Endodermal cell (in vitro differentiated cells): ENCODE data around the gene NUF2. TPM values are rescaled to one million over a fixed set of nuclear protein-coding genes. Genes with fewer than 3 reads are reported as not detected.

Experiments used
- DNase-seq: peaks from one replicate; pipeline ENCODE4 v3.0.0-alpha.2; 2017
- H3K27ac ChIP-seq: 2 replicates; pipeline ENCODE4 v1.5.1; 2013; ENCODE audit warnings: mild to moderate bottlenecking, low read depth, low read length, moderate library complexity
- H3K27me3 ChIP-seq: 2 replicates; pipeline ENCODE4 v1.6.1; 2013; ENCODE audit warnings: mild to moderate bottlenecking, low read length, moderate library complexity; ENCODE audit not compliant: insufficient read depth, control insufficient read depth, poor library complexity, severe bottlenecking
- H3K36me3 ChIP-seq: 2 replicates; pipeline ENCODE4 v1.7.0; 2013; ENCODE audit warnings: mild to moderate bottlenecking, low read length, moderate library complexity; ENCODE audit not compliant: control insufficient read depth, insufficient read depth
- H3K4me1 ChIP-seq: one replicate; pipeline ENCODE4 v1.7.0; 2013; ENCODE audit warnings: low read length; ENCODE audit not compliant: control insufficient read depth, insufficient read depth
- H3K4me3 ChIP-seq: 2 replicates; pipeline ENCODE4 v1.5.1; 2013; ENCODE audit warnings: mild to moderate bottlenecking, low read length, moderate library complexity
- H3K9ac ChIP-seq: 2 replicates; pipeline ENCODE4 v1.6.1; 2013; ENCODE audit warnings: mild to moderate bottlenecking, low read length, moderate library complexity; ENCODE audit not compliant: poor library complexity, severe bottlenecking; ENCODE audit errors: extremely low read depth
- H3K9me3 ChIP-seq: 2 replicates; pipeline ENCODE4 v1.6.1; 2013; ENCODE audit warnings: mild to moderate bottlenecking, low read length, moderate library complexity; ENCODE audit not compliant: control insufficient read depth
- H3K27ac Mint-ChIP-seq: 2 replicates; pipeline ENCODE4 v1.8.0; 2020; ENCODE audit warnings: mixed read lengths
- H3K27me3 Mint-ChIP-seq: 2 replicates; pipeline ENCODE4 v1.8.0; 2021; ENCODE audit warnings: mild to moderate bottlenecking, mixed read lengths; ENCODE audit not compliant: insufficient read depth
- H3K36me3 Mint-ChIP-seq: 2 replicates; pipeline ENCODE4 v1.8.0; 2020; ENCODE audit warnings: low read depth, mixed read lengths
- H3K4me1 Mint-ChIP-seq: 2 replicates; pipeline ENCODE4 v1.8.0; 2020; ENCODE audit warnings: mixed read lengths
- H3K4me3 Mint-ChIP-seq: 2 replicates; pipeline ENCODE4 v1.8.0; 2020; ENCODE audit warnings: mild to moderate bottlenecking, moderate library complexity, mixed read lengths
- H3K9me3 Mint-ChIP-seq: 2 replicates; pipeline ENCODE4 v1.8.0; 2020; ENCODE audit warnings: mild to moderate bottlenecking, mixed read lengths
- WGBS, 2 experiments: methylation state at CpG; one replicate each; pipeline versions ENCODE4 v1.1.5 to v1.1.7; 2013; ENCODE audit warnings: missing lambda C conversion rate in 2 of 2, mixed read lengths in 1 of 2; ENCODE audit not compliant: insufficient coverage in 1 of 2, insufficient read length in 1 of 2; 5-methylcytosine and 5-hydroxymethylcytosine counted together
- total RNA-seq, 2 donors: library from RNA; stranded (reverse); fragmentation: NEBNext Ultra II Directional in 1 of 2; extraction: Animal tissue kit (Norgen Biotek cat#: 25700) in 1 of 2; gene quantifications; 2 replicates in 1 of 2; 3 replicates in 1 of 2; pipeline ENCODE4 v1.2.1, GENCODE V29; 2021
- TF ChIP-seq, protein P1 (sequence below): fragments of 200-600 bp; sonication (generic); conservative IDR thresholded peaks from 2 replicates; pipeline ENCODE4 v1.5.0; 2021; ENCODE audit warnings: antibody characterized with exemption, mild to moderate bottlenecking

NUF2 gene
- total RNA-seq, 2 donors from 2014 or later, result 28.8 to 35.8 TPM

DNA sequence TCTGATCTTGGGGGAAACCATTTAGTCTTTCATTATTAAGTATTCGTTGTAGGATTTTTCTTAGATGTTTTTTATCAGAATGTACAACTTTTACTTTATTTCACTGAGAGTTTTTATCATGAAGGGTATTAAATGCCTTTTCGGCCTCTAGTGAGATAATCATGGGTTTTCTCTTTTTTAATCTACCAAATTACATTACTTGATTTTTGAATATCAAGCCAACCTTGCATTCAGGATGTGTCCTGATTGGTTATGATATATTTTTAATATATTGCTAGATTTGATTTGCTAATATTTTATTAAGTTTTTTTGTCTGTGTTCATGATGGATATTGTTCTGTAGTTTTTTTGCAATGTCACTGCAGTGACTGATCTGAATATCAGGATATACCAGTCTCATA lies 9.4 kb downstream of the NUF2 start:
- 100% methylated on average over 1 of the region's 2 CpGs; no CpG with 5 or more reads in 1 of the 2 experiments for WGBS, 2 experiments
- Mint-ChIP-seq H3K4me1 (no peaks in the 10 kb centered on the region), H3K9me3 (peaks cover 8% of the 10 kb centered on the region)

DNA sequence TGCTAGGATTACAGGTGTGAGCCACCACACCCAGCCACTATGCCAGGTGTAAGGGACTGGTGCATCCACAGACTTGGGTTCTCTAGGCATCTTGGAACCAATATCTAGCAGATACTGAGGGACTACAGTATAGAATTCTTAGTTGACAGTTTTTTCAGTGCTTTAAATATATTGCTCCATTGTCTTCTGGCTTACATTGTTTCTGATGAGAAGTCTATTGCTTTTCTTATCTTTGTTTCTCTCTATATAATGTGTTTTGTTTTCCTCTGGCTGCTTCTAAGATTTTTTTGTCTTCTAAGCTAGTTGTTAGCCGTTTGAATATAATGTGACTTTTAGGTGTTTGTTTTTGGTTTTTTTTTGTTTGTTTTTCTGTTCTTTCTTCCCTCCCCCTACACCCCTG lies 13.5 kb downstream of the NUF2 start:
- TF ChIP-seq, protein P1, sequence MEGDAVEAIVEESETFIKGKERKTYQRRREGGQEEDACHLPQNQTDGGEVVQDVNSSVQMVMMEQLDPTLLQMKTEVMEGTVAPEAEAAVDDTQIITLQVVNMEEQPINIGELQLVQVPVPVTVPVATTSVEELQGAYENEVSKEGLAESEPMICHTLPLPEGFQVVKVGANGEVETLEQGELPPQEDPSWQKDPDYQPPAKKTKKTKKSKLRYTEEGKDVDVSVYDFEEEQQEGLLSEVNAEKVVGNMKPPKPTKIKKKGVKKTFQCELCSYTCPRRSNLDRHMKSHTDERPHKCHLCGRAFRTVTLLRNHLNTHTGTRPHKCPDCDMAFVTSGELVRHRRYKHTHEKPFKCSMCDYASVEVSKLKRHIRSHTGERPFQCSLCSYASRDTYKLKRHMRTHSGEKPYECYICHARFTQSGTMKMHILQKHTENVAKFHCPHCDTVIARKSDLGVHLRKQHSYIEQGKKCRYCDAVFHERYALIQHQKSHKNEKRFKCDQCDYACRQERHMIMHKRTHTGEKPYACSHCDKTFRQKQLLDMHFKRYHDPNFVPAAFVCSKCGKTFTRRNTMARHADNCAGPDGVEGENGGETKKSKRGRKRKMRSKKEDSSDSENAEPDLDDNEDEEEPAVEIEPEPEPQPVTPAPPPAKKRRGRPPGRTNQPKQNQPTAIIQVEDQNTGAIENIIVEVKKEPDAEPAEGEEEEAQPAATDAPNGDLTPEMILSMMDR, result no peak
- Histone ChIP-seq H3K4me1 (no peaks in the 10 kb centered on the region), H3K4me3 (no peak overlapping the region), H3K36me3 (peaks cover 74% of the 10 kb centered on the region), H3K27me3 (no peaks in the 10 kb centered on the region), H3K9me3 (peaks cover 29% of the 10 kb centered on the region), H3K27ac (no peak overlapping the region), H3K9ac (no peak overlapping the region)
- H3K4me3 Mint-ChIP-seq, result no peak overlapping the region
- peaks cover 53% of the 10 kb centered on the region for H3K36me3 Mint-ChIP-seq
- WGBS, 2 experiments, result no CpG with 5 or more reads among the region's 1 CpG
- no peaks in the 10 kb centered on the region for H3K27me3 Mint-ChIP-seq
- H3K9me3 Mint-ChIP-seq, result peaks cover 8% of the 10 kb centered on the region
- no peak overlapping the region for H3K27ac Mint-ChIP-seq
- DNase-seq, result no peak
- H3K4me1 Mint-ChIP-seq, result no peaks in the 10 kb centered on the region

More for the DNA sequence above, 9.4 kb downstream of the NUF2 start:
- no peak overlapping the region for H3K27ac ChIP-seq
- H3K36me3 Mint-ChIP-seq, result peaks cover 51% of the 10 kb centered on the region
- no peaks in the 10 kb centered on the region for H3K27me3 ChIP-seq
- no peak overlapping the region for H3K4me3 Mint-ChIP-seq
- peaks cover 61% of the 10 kb centered on the region for H3K36me3 ChIP-seq
- H3K9ac ChIP-seq, result no peak overlapping the region
- DNase-seq, result no peak
- no peak overlapping the region for H3K4me3 ChIP-seq
- H3K4me1 ChIP-seq, result no peaks in the 10 kb centered on the region
- no peak overlapping the region for H3K27ac Mint-ChIP-seq
- no peaks in the 10 kb centered on the region for H3K27me3 Mint-ChIP-seq
- TF ChIP-seq, protein P1, result no peak
- H3K9me3 ChIP-seq, result peaks cover 32% of the 10 kb centered on the region

DNA sequence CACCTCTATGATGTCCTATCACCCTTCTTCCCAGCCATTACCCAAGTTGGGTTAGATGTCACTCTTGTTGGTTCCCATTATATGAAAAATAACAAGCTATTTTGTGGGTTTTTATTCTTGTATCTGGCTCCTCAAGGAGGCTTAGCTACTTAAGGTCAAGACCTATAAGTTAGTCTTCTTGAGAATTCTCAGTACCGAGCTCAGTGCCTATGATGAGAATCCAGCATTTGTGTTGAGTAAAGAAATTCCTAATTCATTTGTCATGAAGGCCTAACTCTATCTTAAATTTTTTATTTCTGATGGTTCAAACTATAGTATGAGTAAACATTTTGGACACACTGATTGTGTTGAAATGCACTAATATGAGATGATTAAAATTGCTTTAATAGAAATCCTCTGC lies 15.9 kb downstream of the NUF2 start:
- WGBS, 2 experiments, result 100% methylated on average over 1 of the region's 1 CpG
- H3K27ac Mint-ChIP-seq, result no peak overlapping the region
- Histone ChIP-seq H3K4me3 (no peak overlapping the region), H3K9ac (no peak overlapping the region), H3K27me3 (no peaks in the 10 kb centered on the region), H3K4me1 (no peaks in the 10 kb centered on the region), H3K36me3 (peaks cover 68% of the 10 kb centered on the region), H3K27ac (no peak overlapping the region), H3K9me3 (peaks cover 16% of the 10 kb centered on the region)
- H3K4me3 Mint-ChIP-seq, result no peak overlapping the region
- DNase-seq, result no peak
- H3K36me3 Mint-ChIP-seq, result peaks cover 45% of the 10 kb centered on the region
- H3K4me1 Mint-ChIP-seq, result no peaks in the 10 kb centered on the region
- no peaks in the 10 kb centered on the region for H3K27me3 Mint-ChIP-seq
- TF ChIP-seq, protein P1, result no peak
- peaks cover 3% of the 10 kb centered on the region for H3K9me3 Mint-ChIP-seq
